Measurements from ENCODE around the gene SDK1.
A peak's percentile ranks its signal among the peaks of the same experiment; 100 is the strongest.

The SDK1 gene

GRCh38 chr7:3964980-3965606 lies 664.0 kb downstream of the SDK1 start:
- DNase-seq: no peak

DNA sequence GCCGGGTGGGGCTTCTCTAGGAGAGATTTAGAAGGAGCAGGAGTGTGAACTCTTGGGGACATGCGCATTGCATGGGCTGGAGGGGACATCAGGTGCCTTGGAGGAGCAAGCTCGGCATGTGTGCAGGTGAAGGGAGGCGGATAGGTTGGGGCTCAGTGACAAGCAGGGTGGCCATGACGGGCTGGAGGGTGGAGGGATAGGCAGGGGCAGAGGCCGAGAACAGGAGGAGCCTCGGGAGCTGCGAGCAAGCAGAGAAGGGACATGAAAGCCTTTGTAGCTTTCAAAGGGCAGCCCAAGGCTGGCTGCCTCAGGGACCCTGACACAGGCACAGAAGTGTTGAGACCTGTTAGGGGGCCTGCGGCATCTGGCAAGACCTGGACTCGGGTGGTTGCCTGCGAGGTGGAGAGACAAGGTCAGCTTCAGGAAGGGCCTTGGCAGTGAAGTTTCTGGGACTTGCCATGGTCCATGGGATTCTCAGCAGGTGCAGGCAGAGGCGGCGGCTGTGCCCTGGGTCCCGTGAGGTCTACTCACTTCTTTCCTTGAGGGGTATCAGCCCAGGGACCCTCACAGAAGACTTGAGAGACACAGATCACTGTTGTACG lies 664.8 kb downstream of the SDK1 start:
- DNase-seq: no peak

- no peak for DNase-seq
Observed at GRCh38 chr7:3968234-3968633, 667.2 kb downstream of the SDK1 start.

GRCh38 chr7:3969286-3969685 lies 668.2 kb downstream of the SDK1 start:
- no peak for DNase-seq

- DNase-seq: no peak
Observed at GRCh38 chr7:3971323-3971722, 670.3 kb downstream of the SDK1 start.

GRCh38 chr7:3973264-3973663 lies 672.2 kb downstream of the SDK1 start:
- no peak for DNase-seq

GRCh38 chr7:3974329-3974728 lies 673.3 kb downstream of the SDK1 start:
- DNase-seq: no peak

DNA sequence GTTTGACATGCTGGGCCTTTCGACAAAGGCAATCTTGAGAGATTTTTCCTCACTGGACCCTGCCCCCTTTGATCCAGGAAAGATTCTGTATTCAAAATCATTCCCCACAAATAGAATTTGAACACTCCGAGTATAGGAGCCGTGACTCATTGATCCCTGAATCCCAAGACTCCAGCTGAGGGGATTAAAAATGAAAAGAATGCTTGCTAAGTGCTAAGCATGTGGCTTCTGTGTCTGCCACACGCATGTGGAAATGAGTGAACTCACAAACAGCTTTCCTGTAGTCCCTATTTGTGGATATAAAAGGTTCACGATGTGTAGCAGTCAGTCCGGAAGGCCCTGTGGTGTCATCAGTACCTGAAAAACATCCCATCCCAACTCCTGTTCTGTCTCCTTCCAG lies 674.3 kb downstream of the SDK1 start:
- DNase-seq: no peak

GRCh38 chr7:3977391-3977790 lies 676.3 kb downstream of the SDK1 start:
- no peak for DNase-seq

DNA sequence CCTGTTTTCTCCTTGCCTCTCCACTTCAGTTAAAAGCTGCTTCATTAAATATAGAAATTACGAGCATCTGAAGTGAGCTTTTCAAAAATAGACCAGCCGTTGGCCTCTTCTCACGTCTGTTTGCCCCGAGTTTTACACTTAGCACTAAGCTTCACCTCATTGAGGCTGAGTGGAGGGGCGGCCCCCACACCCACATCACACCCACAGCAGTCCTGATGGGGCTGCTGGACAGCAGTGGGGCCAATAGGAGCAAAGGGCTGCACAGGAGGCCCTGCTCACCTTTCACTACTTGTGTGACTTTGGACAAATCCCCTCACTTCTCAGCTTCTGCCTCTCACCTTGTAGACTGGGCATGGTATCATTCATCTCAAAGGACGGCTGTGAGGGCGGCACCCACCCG lies 677.8 kb downstream of the SDK1 start:
- no peak for DNase-seq

DNA sequence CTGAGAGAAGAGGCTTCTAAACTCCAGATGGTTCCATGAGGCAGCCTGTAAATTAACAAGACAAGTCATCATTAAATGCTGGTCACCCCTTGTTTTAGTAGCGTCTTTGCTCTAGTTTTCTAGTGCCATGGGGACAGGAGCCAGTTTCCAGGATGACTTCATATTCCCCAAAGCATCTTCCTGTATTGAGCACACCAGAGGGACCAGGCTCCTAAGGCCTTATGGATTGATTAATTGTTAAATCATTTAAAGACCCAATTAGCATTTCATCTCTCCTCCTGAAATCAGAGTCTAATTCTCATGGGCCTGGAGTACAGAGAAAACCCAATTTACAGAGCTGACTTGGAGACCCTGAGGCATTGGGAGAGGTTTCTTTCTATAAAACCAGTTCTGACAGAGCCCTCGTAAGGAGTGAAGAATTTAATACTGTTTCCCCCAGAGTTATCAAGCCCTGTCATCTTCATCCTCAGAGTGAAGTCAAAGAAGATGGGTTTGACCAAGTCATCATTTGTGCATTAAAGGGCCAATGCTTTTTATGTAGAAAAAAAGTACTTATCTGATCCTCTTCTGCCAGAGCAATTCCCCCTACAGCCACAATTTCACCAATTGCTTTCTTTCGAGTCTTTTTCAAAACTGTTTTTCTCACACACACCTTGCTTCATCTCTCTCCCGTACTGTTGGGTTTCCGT lies 678.7 kb downstream of the SDK1 start:
- no peak for DNase-seq

DNA sequence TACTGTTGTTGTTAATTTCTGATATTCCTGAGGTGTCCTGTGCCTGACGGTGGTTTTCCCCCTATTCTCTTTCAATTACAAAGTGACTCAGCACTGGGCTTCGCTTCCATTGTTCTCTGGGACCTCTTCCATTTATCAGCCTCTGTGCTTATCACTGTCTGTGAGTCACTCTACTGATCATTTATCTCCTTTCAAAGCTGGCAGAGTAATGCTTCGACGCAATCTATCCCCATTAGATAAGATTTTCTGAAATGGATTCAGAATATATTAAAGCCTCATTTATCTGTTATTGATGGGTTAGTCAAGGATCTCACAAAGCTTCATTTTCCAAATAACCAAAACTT lies 679.2 kb downstream of the SDK1 start:
- no peak for DNase-seq

GRCh38 chr7:3981281-3981680 lies 680.2 kb downstream of the SDK1 start:
- DNase-seq: no peak

- DNase-seq: peak; percentile 13 to 14
Observed at GRCh38 chr7:3984456-3984855, 683.4 kb downstream of the SDK1 start.

DNA sequence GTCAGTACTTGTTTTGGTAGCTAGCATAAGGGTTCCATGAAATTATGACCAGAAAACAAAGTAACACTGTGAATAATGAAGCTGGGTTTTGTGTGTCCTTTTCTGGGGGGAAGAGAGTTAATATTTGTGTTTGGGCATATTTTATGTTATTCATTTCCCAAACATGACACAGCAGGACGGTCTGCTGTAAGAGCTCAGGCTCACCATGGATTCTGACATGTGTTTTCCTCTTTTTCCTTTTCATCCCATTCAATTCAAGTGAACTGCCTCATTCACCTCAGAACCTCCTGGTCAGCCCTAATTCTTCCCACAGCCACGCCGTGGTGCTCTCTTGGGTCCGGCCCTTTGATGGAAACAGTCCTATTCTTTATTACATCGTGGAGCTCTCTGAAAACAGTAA lies 685.9 kb downstream of the SDK1 start:
- DNase-seq: no peak

DNA sequence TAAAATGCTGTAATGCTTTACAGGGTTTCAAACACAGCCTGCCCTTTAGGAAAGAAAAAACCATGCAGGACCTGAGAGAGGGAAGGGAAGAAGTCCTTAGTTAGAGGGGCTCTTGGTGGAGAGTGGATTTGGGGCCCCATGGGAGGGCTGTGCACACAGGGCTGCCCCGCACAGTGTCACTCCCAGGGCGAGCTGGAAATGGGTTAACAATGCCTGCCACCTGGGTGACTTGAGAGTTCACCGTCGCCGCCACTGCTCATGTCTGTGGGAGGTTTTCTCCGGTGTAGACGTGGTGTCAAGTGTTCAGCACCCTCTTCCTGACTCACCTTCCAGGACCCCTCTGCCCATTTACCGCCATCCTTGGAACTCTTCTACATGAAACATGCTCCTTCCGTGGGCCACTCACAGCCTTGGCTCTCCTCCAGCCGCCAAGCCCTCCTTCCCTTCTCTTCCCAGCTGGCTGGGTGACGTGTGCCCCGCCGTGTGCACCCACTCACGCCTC lies 686.4 kb downstream of the SDK1 start:
- DNase-seq: no peak

- no peak for DNase-seq
Observed at GRCh38 chr7:3989723-3990122, 688.7 kb downstream of the SDK1 start.

DNA sequence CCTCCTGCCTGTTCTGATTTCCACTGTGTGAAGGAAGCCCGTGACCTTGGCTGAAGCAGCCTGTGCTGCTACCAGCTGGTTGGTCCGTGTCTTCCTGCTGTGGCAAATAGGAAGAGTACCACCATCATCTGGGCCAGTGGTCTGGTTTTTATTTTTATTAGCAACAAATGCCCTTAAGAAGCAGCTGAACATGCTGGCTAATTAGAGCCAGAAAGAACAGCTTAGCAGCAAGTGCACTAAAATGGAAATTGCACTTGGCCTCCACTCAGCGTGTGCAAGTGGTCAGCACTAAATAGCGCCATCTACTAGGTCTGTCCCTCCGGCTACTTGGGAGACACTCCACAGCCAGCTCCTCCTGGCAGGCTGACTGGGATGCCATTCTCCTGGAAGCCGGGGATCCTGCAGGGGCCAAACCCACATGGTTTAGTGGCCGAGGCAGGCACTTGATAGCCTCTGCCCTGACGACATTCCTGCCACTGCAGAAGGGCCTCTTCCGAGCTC lies 690.7 kb downstream of the SDK1 start:
- DNase-seq: no peak

GRCh38 chr7:3992841-3993240 lies 691.8 kb downstream of the SDK1 start:
- DNase-seq: no peak

DNA sequence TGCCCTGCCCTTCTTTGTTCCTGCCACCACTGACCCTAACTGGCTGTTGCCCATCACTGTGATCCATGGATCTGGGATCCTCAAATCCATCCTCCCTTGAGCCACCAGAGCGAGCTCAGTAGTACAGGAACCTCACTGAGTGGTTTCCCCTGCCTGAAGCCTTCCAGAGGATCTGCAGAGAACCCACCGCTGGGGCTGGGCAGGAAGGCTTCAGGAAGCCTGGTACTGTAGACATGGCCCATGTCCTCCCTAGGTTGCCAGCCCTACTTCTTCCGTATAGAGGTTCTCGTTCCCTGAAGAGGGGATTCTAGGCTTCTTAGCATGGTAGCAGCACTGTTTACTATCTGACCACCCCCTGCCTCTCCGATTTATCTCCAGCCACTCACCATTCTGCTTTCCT lies 693.7 kb downstream of the SDK1 start:
- DNase-seq: no peak

DNA sequence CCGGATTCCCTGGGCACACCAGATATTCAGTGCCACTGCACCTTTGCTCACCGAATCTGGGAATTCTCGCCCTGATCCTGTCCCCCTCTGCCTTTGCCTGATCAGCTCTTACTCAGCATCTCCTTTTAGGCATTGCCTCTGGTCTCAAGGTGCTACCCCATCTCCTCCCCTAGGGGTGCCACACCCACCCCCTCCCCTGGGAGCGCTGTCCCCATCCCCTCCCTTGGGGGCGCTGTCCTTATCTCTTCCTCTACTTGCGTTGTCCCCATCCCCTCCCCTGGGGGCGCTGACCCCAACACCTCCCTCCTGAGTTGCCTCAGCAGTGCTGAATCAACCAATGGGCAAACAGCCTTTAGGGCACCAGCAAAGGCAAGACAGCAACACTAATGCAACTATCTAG lies 694.1 kb downstream of the SDK1 start:
- no peak for DNase-seq

DNA sequence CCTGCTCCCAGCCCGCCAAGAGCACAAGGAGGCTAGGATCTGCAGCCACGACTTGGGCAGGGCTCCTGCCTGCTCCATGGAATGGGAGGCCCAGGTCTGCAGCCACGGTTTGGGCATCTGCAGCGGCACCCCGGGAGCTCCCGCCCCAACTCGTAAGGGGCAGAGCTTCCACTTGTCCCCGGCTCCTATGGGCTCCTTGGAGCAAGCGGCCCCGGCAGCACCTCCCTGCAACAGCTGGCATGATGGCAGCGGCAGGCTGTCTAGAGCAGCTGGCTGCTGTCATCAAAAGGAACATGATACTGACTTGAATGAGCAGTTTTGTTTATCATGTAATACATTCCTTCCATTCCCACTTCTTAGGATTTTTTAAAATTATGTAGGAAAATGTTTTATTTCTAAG lies 697.0 kb downstream of the SDK1 start:
- DNase-seq: no peak

GRCh38 chr7:4000139-4000538 lies 699.1 kb downstream of the SDK1 start:
- no peak for DNase-seq

DNA sequence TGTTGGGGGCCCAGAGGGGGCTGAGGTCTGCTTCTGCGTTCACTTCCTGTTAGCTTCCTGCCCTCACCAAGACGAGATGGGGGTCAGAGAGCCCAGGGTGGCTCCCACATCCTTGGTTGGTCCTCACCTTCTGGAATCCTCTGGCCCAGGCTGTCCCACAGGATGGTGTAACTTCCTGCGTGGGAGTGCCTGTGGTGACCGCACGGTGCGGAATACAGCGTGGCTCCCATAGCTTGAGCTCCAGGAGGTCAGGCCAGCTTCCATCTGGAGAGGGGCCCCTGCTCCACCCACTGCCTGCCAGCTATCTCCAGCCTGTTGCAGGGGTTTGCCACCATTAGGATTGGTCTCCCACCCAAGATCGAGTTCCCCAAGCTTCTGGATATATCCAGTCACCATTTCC lies 699.9 kb downstream of the SDK1 start:
- no peak for DNase-seq

All from cerebellar nuclear complex (tissue), 1 donor.